CD8-positive, alpha-beta memory T cell (primary cell): ENCODE data around the gene KLHL2. TPM values are rescaled to one million over a fixed set of nuclear protein-coding genes. Genes with fewer than 3 reads are reported as not detected.

Experiments used
- CTCF ChIA-PET: fragments of 350-600 bp; sonication (Branson Sonifier 250); formaldehyde crosslinking; loops from one replicate; lab custom pipeline; 2021; ENCODE audit warnings: antibody characterized with exemption; lab: Charles Lee
- POLR2A ChIA-PET: fragments of 350-600 bp; sonication (Branson Sonifier 250); formaldehyde crosslinking; loops from one replicate; lab custom pipeline; 2021; ENCODE audit warnings: antibody characterized with exemption; lab: Charles Lee
- DNase-seq, 5 donors: peaks; one replicate each; pipeline versions ENCODE4 v3.0.0 to v3.0.0-alpha.2; 2020 to 2022; ENCODE audit warnings: mixed read lengths in 1 of 5
- H3K27ac ChIP-seq: one replicate; pipeline ENCODE4 v1.7.0; 2013; ENCODE audit warnings: low read depth, mild to moderate bottlenecking, low read length, moderate library complexity
- H3K27me3 ChIP-seq: 2 replicates; pipeline ENCODE4 v1.7.0; 2013; ENCODE audit warnings: low read length, mild to moderate bottlenecking; ENCODE audit not compliant: insufficient read depth, poor library complexity, severe bottlenecking
- H3K36me3 ChIP-seq: 2 replicates; pipeline ENCODE4 v1.7.0; 2013; ENCODE audit warnings: mild to moderate bottlenecking, low read length, moderate library complexity; ENCODE audit not compliant: insufficient read depth
- H3K4me1 ChIP-seq: 2 replicates; pipeline ENCODE4 v1.7.0; 2013; ENCODE audit warnings: mild to moderate bottlenecking, low read length, moderate library complexity; ENCODE audit not compliant: insufficient read depth
- H3K4me3 ChIP-seq: 2 replicates; pipeline ENCODE4 v1.7.0; 2013; ENCODE audit warnings: mild to moderate bottlenecking, low read length
- H3K9me3 ChIP-seq: 2 replicates; pipeline ENCODE4 v1.7.0; 2013; ENCODE audit warnings: mild to moderate bottlenecking, low read length
- H3K27ac Mint-ChIP-seq, 8 donors: one replicate each; pipeline ENCODE4 v1.8.0; 2020 to 2021; ENCODE audit warnings: mixed read lengths in 8 of 8, mild to moderate bottlenecking in 6 of 8, inconsistent platforms in 3 of 8, moderate library complexity in 3 of 8
- H3K27me3 Mint-ChIP-seq, 2 donors: one replicate each; pipeline ENCODE4 v1.8.0; 2020 to 2021; ENCODE audit warnings: mixed read lengths in 2 of 2, mild to moderate bottlenecking in 1 of 2, moderate library complexity in 1 of 2
- H3K36me3 Mint-ChIP-seq, 3 donors: one replicate each; pipeline ENCODE4 v1.8.0; 2020 to 2021; ENCODE audit warnings: mixed read lengths in 3 of 3, inconsistent platforms in 1 of 3, mild to moderate bottlenecking in 1 of 3
- H3K4me1 Mint-ChIP-seq, 3 donors: one replicate each; pipeline ENCODE4 v1.8.0; 2020 to 2021; ENCODE audit warnings: mixed read lengths in 3 of 3, inconsistent platforms in 1 of 3, mild to moderate bottlenecking in 1 of 3
- H3K4me3 Mint-ChIP-seq, 7 donors: one replicate each; pipeline ENCODE4 v1.8.0; 2020 to 2021; ENCODE audit warnings: mixed read lengths in 7 of 7, mild to moderate bottlenecking in 6 of 7, moderate library complexity in 4 of 7, inconsistent platforms in 2 of 7
- H3K9me3 Mint-ChIP-seq, 5 donors: one replicate each; pipeline ENCODE4 v1.8.0; 2020 to 2022; ENCODE audit warnings: mixed read lengths in 5 of 5, mild to moderate bottlenecking in 3 of 5, moderate library complexity in 2 of 5, inconsistent platforms in 1 of 5
- polyA plus RNA-seq: library from polyadenylated mRNA; unstranded; fragments of 300-500 nt; fragmentation: Illumina TruSeq; gene quantifications from one replicate; pipeline ENCODE4 v1.2.3, GENCODE V29; 2021
- total RNA-seq, 2 experiments: library from RNA; stranded (reverse); gene quantifications; one replicate each; pipeline ENCODE4 v1.2.3, GENCODE V29; 2021

The KLHL2 gene
- total and polyA plus RNA-seq, 3 experiments from 2014 or later, result 5.2 to 25.9 (median 25.7) TPM

DNA sequence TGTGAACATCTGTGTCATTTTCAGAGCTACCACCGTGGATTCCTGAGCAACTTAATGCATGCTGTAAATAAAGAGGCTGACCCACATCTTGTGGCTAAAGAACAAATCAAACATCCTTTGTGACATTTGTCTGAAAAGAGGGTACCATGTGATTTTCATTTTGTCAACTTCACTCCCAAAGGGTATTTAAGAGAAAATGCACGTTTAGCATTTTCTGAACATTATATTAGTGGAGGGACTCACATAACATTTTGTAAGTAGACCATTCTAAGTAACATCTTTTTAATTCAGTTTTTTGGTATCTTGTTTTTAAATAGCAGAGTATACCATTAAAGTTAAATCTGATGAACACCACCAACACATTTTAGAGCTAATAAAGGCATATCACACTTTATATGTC, 154.4 kb downstream of the KLHL2 start:
- ChIA-PET CTCF (no interaction called here), POLR2A (no interaction called here)
- no peaks in the 10 kb centered on the region for H3K4me1 ChIP-seq
- no peak overlapping the region for H3K27ac ChIP-seq
- no peaks in the 10 kb centered on the region for H3K36me3 ChIP-seq
- Mint-ChIP-seq H3K36me3 (no peaks in the 10 kb centered on the region), H3K27ac (no peak overlapping the region), H3K27me3 (peaks cover 22 to 41% of the 10 kb centered on the region in 2 donors), H3K4me1 (no peaks in the 10 kb centered on the region), H3K9me3 (peaks cover 0 to 1% (median 0%) of the 10 kb centered on the region in 5 donors), H3K4me3 (no peak overlapping the region)
- H3K27me3 ChIP-seq, result peaks cover 4% of the 10 kb centered on the region
- no peak overlapping the region for H3K4me3 ChIP-seq
- DNase-seq, result no peak
- no peaks in the 10 kb centered on the region for H3K9me3 ChIP-seq

GRCh38 chr4:165364452-165365080, 157.2 kb downstream of the KLHL2 start:
- CTCF ChIA-PET, result no interaction called here

DNA sequence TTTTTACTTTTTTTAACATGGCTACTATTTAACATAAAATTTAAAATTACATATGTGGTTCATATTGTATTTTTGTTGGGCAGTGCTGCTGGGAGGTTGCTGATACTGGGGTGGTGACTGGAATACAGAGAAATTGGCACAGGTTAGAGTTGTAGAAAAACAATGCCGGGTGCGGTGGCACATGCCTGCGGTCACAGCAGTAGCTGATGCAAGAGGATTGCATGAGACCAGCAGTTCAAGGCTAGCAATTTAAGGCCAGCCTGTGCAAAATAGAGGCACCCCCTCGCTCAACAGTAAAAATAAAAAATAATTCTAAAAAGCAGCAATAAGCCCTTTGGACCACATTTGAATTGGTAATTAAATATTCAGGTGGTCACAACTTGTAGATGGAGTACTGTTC, 159.7 kb downstream of the KLHL2 start:
- H3K27ac ChIP-seq, result no peak overlapping the region
- Mint-ChIP-seq H3K9me3 (no peaks in the 10 kb centered on the region), H3K4me1 (no peaks in the 10 kb centered on the region), H3K27ac (no peak overlapping the region), H3K36me3 (no peaks in the 10 kb centered on the region), H3K27me3 (peaks cover 4% of the 10 kb centered on the region in 2 donors), H3K4me3 (no peak overlapping the region)
- no peak overlapping the region for H3K4me3 ChIP-seq
- no peaks in the 10 kb centered on the region for H3K4me1 ChIP-seq
- POLR2A ChIA-PET, result no interaction called here
- no peak for DNase-seq
- H3K36me3 ChIP-seq, result no peaks in the 10 kb centered on the region
- H3K9me3 ChIP-seq, result no peaks in the 10 kb centered on the region
- no peaks in the 10 kb centered on the region for H3K27me3 ChIP-seq
- CTCF ChIA-PET, result no interaction called here

More at GRCh38 chr4:165364452-165365080, 157.2 kb downstream of the KLHL2 start:
- no peak overlapping the region for H3K4me3 Mint-ChIP-seq
- Histone ChIP-seq H3K36me3 (no peaks in the 10 kb centered on the region), H3K27ac (no peak overlapping the region), H3K4me3 (no peak overlapping the region), H3K9me3 (no peaks in the 10 kb centered on the region), H3K4me1 (no peaks in the 10 kb centered on the region), H3K27me3 (no peaks in the 10 kb centered on the region)
- peaks cover 0 to 1% (median 0%) of the 10 kb centered on the region in 5 donors for H3K9me3 Mint-ChIP-seq
- no peaks in the 10 kb centered on the region for H3K4me1 Mint-ChIP-seq
- H3K27me3 Mint-ChIP-seq, result peaks cover 12 to 27% of the 10 kb centered on the region in 2 donors
- no peak overlapping the region for H3K27ac Mint-ChIP-seq
- DNase-seq, result no peak
- no peaks in the 10 kb centered on the region for H3K36me3 Mint-ChIP-seq
- POLR2A ChIA-PET, result no interaction called here

- no peak overlapping the region for H3K4me3 Mint-ChIP-seq
- no peaks in the 10 kb centered on the region for H3K4me1 ChIP-seq
- no peaks in the 10 kb centered on the region for H3K4me1 Mint-ChIP-seq
- CTCF ChIA-PET, result no interaction called here
- no peaks in the 10 kb centered on the region for H3K27me3 ChIP-seq
- H3K9me3 Mint-ChIP-seq, result no peaks in the 10 kb centered on the region
- no peak overlapping the region for H3K4me3 ChIP-seq
- H3K27ac ChIP-seq, result no peak overlapping the region
- DNase-seq, result no peak
- H3K27me3 Mint-ChIP-seq, result peaks cover under 1 to 2% of the 10 kb centered on the region in 2 donors
- POLR2A ChIA-PET, result no interaction called here
- no peaks in the 10 kb centered on the region for H3K36me3 Mint-ChIP-seq
- no peaks in the 10 kb centered on the region for H3K36me3 ChIP-seq
- no peaks in the 10 kb centered on the region for H3K9me3 ChIP-seq
- no peak overlapping the region for H3K27ac Mint-ChIP-seq
Measured at GRCh38 chr4:165368114-165368513, 160.8 kb downstream of the KLHL2 start.

GRCh38 chr4:165368567-165368966, 161.2 kb downstream of the KLHL2 start:
- no peaks in the 10 kb centered on the region for H3K27me3 Mint-ChIP-seq
- POLR2A ChIA-PET, result no interaction called here
- no peaks in the 10 kb centered on the region for H3K36me3 Mint-ChIP-seq
- CTCF ChIA-PET, result no interaction called here
- Histone ChIP-seq H3K27me3 (no peaks in the 10 kb centered on the region), H3K4me1 (no peaks in the 10 kb centered on the region), H3K9me3 (no peaks in the 10 kb centered on the region), H3K36me3 (no peaks in the 10 kb centered on the region), H3K27ac (no peak overlapping the region), H3K4me3 (no peak overlapping the region)
- no peak overlapping the region for H3K27ac Mint-ChIP-seq
- H3K4me3 Mint-ChIP-seq, result no peak overlapping the region
- no peaks in the 10 kb centered on the region for H3K4me1 Mint-ChIP-seq
- H3K9me3 Mint-ChIP-seq, result peaks cover 0 to 1% (median 0%) of the 10 kb centered on the region in 5 donors
- no peak for DNase-seq

DNA sequence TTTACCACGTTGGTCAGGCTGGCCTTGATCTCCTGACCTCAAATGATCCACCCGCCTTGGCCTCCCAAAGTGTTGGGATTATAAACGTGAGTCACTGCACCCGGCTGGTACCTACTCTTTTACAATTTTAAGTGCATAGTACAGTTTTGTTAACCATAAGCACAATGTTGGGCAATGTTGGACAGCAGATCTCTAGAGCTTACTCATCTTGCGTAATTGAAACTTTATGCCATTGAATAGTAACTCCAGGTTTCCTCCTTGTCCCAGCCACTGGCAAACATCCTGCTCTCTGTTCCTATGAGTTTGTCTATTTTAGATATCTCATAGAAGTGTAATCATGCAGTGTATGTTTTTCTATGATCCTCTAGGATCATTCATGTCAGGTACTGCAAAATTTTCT, 162.2 kb downstream of the KLHL2 start:
- Mint-ChIP-seq H3K4me3 (no peak overlapping the region), H3K9me3 (peaks cover 0 to 5% (median 0%) of the 10 kb centered on the region in 5 donors), H3K4me1 (no peaks in the 10 kb centered on the region), H3K36me3 (no peaks in the 10 kb centered on the region), H3K27me3 (peaks cover 0 to 8% of the 10 kb centered on the region in 2 donors), H3K27ac (no peak overlapping the region)
- Histone ChIP-seq H3K36me3 (no peaks in the 10 kb centered on the region), H3K27ac (no peak overlapping the region), H3K4me1 (no peaks in the 10 kb centered on the region), H3K9me3 (no peaks in the 10 kb centered on the region), H3K27me3 (no peaks in the 10 kb centered on the region), H3K4me3 (no peak overlapping the region)
- POLR2A ChIA-PET, result no interaction called here
- DNase-seq, result no peak
- CTCF ChIA-PET, result no interaction called here

DNA sequence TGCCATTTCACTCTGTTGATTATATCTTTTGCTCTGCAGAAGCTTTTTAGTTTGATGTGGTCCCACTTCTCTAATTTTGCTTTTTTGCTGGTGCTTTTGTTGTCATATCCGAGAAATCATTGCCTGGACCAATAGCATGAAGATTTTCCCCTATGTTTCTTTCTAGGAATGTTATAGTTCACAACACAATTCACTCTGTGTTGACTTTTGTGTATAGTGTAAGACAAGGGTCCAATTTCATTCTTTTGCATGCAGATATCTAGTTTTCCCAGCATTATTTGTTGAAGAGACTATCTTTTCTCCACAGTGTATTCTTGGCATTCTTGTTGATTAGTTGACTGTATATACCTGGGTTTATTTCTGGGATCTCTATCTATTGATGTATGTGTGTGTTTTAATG, 163.2 kb downstream of the KLHL2 start:
- Histone ChIP-seq H3K4me1 (no peaks in the 10 kb centered on the region), H3K27ac (no peak overlapping the region), H3K27me3 (no peaks in the 10 kb centered on the region), H3K9me3 (no peaks in the 10 kb centered on the region), H3K4me3 (no peak overlapping the region), H3K36me3 (no peaks in the 10 kb centered on the region)
- DNase-seq, result no peak
- Mint-ChIP-seq H3K27me3 (peaks cover 6 to 18% of the 10 kb centered on the region in 2 donors), H3K27ac (no peak overlapping the region), H3K4me1 (peaks cover 0 to 3% (median 2%) of the 10 kb centered on the region in 3 donors), H3K4me3 (no peak overlapping the region), H3K36me3 (no peaks in the 10 kb centered on the region), H3K9me3 (peaks cover 0 to 5% (median 0%) of the 10 kb centered on the region in 5 donors)
- ChIA-PET CTCF (no interaction called here), POLR2A (no interaction called here)
